Measurements from ENCODE around the gene DET1.

DNA sequence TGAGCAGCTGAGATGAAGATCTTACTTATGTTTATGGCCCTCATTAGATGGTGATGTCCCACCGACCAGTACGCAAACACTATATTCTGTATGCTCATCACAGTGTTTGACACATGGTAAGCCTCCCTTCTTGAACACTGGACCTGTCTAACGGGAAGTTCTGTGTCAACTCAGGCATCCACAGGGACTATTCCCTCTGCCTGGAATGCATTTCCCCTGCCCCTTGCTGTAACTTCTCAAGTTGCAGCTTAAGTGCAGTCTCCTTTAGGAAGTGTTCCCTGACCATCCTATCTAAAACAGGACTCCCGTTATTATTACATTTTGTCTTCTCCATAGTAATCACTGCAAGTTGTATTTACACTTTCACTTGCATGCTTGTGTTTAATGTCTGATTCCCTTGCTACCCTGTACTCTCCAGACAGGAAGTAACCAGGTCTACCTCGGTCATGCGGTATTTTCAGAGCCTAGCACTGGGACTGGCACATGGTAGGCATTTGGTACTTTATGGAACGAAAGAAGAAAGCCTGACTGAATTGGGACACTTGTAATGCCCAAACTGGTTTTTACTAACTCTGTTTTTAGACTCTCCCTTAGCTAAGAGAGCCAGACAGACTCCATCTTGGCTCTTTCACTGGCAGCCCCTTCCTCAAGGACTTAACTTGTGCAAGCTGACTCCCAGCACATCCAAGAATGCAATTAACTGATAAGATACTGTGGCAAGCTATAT is 8.7 kb downstream of the DET1 start:
- TF ChIP-seq POLR2A (IDR thresholded peaks at IDR 0.05; ENCODE audit: low read length) (no peak), GATA1 (IDR thresholded peaks at IDR 0.05; ENCODE audit: low read depth, low read length) (no peak)
